Activated CD4-positive, alpha-beta T cell treated with anti-CD3 and anti-CD28 coated beads for 36 hours (primary cell): ENCODE results near the gene PRB2. TPM values are rescaled to one million over a fixed set of nuclear protein-coding genes. Genes with fewer than 3 reads are reported as not detected.
"Not testable (repeated sequence)": the region's sequence is repeated elsewhere in the genome, so short reads cannot be mapped to it uniquely, and the experiment has no call there.

ENCODE experiments used
- ATAC-seq: fragments of 200-7000 bp; cut with Tn5 transposase; one replicate; pipeline ENCODE4 v1.10.0; 2021; ENCODE audit warnings: mild to moderate bottlenecking, moderate library complexity
- CTCF ChIA-PET: fragments of 350-600 bp; sonication (Branson Sonifier 250); formaldehyde crosslinking; loops from one replicate; lab custom pipeline; 2021; ENCODE audit warnings: antibody characterized with exemption; lab: Charles Lee
- POLR2A ChIA-PET: fragments of 350-600 bp; sonication (Branson Sonifier 250); formaldehyde crosslinking; loops from one replicate; lab custom pipeline; 2021; ENCODE audit warnings: antibody characterized with exemption, inconsistent platforms; lab: Charles Lee
- DNase-seq: peaks from one replicate; pipeline ENCODE4 v3.0.0-alpha.2; 2020
- H3K27ac Mint-ChIP-seq: one replicate; pipeline ENCODE4 v1.8.0; 2021; ENCODE audit warnings: mixed read lengths
- H3K27me3 Mint-ChIP-seq: one replicate; pipeline ENCODE4 v1.8.0; 2021; ENCODE audit warnings: mixed read lengths
- H3K36me3 Mint-ChIP-seq: one replicate; pipeline ENCODE4 v1.8.0; 2021; ENCODE audit warnings: low read depth, mixed read lengths
- H3K4me1 Mint-ChIP-seq: one replicate; pipeline ENCODE4 v1.8.0; 2021; ENCODE audit warnings: mixed read lengths
- H3K4me3 Mint-ChIP-seq: one replicate; pipeline ENCODE4 v1.8.0; 2021; ENCODE audit warnings: mild to moderate bottlenecking, moderate library complexity, mixed read lengths
- H3K9me3 Mint-ChIP-seq: one replicate; pipeline ENCODE4 v1.8.0; 2021; ENCODE audit warnings: low read depth, mixed read lengths
- intact Hi-C, 2 experiments: fragments of 100-400 bp; cut with DNase I in 1 of 2; cut with micrococcal nuclease in 1 of 2; formaldehyde crosslinking; loops; one replicate each; pipeline versions ENCODE4 v1.14.2 to v1.15.1; 2022 to 2024; cut with DNase I, micrococcal nuclease
- total RNA-seq, 2 experiments: library from RNA; stranded (reverse); gene quantifications; one replicate each; pipeline ENCODE4 v1.2.3, GENCODE V29; 2021

PRB2 gene
- total RNA-seq, 2 experiments from 2014 or later: not detected

- H3K4me1 Mint-ChIP-seq, H3K36me3 Mint-ChIP-seq, H3K9me3 Mint-ChIP-seq, CTCF ChIA-PET, POLR2A ChIA-PET, ATAC-seq, H3K27me3 Mint-ChIP-seq, DNase-seq, H3K27ac Mint-ChIP-seq, intact Hi-C loops, H3K4me3 Mint-ChIP-seq: not testable (repeated sequence)
Observed at GRCh38 chr12:11351736-11352135, 43.6 kb downstream of the PRB2 start.

- DNase-seq (no peak), ATAC-seq (no peak)
- H3K4me3 Mint-ChIP-seq: no peak overlapping the region
- ChIA-PET CTCF (interaction anchor here (0.9 kb wide), 1 partner anchor 135 kb away, joined by 3 read pairs; no protein-coding TSS in a partner anchor), POLR2A (no interaction called here)
- no peak overlapping the region for H3K27ac Mint-ChIP-seq
- intact Hi-C loops: loop anchor here (2.0 to 5.0 kb wide), 2 partner anchors 48 to 59 kb away; no protein-coding TSS in a partner anchor
- no peaks in the 10 kb centered on the region for H3K4me1 Mint-ChIP-seq
- no peaks in the 10 kb centered on the region for H3K36me3 Mint-ChIP-seq
- no peaks in the 10 kb centered on the region for H3K27me3 Mint-ChIP-seq
- H3K9me3 Mint-ChIP-seq: no peaks in the 10 kb centered on the region
Observed at GRCh38 chr12:11348439-11348838, 46.9 kb downstream of the PRB2 start.

- Mint-ChIP-seq H3K9me3 (no peaks in the 10 kb centered on the region), H3K27me3 (no peaks in the 10 kb centered on the region), H3K36me3 (no peaks in the 10 kb centered on the region), H3K4me3 (no peak overlapping the region), H3K4me1 (no peaks in the 10 kb centered on the region), H3K27ac (no peak overlapping the region)
- no peak for ATAC-seq
- POLR2A ChIA-PET: no interaction called here
- DNase-seq: no peak
- CTCF ChIA-PET: no interaction called here
- intact Hi-C loops: loop anchor here (2.0 to 5.0 kb wide), 2 partner anchors 49 to 59 kb away; no protein-coding TSS in a partner anchor
Observed at GRCh38 chr12:11347810-11348209, 47.6 kb downstream of the PRB2 start.

GRCh38 chr12:11344500-11344899, 50.9 kb downstream of the PRB2 start:
- H3K27ac Mint-ChIP-seq: no peak overlapping the region
- no peaks in the 10 kb centered on the region for H3K9me3 Mint-ChIP-seq
- ChIA-PET CTCF (no interaction called here), POLR2A (no interaction called here)
- H3K27me3 Mint-ChIP-seq: no peaks in the 10 kb centered on the region
- H3K4me3 Mint-ChIP-seq: no peak overlapping the region
- ATAC-seq (no peak), DNase-seq (no peak)
- intact Hi-C loops: no loop called here
- H3K36me3 Mint-ChIP-seq: no peaks in the 10 kb centered on the region
- no peaks in the 10 kb centered on the region for H3K4me1 Mint-ChIP-seq

Other genes starting within 250 kb of the PRB2 start
- 1 to 10 TPM; 6.8 to 7.9 TPM for gene SMIM10L1, start 224.4 kb downstream of the PRB2 start, total RNA-seq
- gene TAS2R42, start 208.6 kb downstream of the PRB2 start, total RNA-seq: not detected
- gene PRB3, start 125.9 kb downstream of the PRB2 start, total RNA-seq: not detected
- not detected for gene PRB4, start 85.1 kb downstream of the PRB2 start, total RNA-seq